ENCODE data around the gene ENTPD2. TPM values are rescaled to one million over a fixed set of nuclear protein-coding genes. Genes with fewer than 3 reads are reported as not detected.

Gene ENTPD2
- total and polyA plus RNA-seq, 2 donors (not counting 3 experiments of a cell fraction or from before 2014, with no cell fraction given) = not detected

GRCh38 chr9:137080260-137081122 lies 26.6 kb upstream of the ENTPD2 start:
- Histone ChIP-seq H3K27me3 (ENCODE audit: control insufficient read depth in 2 of 2, insufficient read depth in 2 of 2, low read length in 2 of 2) (no peaks in the 10 kb centered on the region), H3K9ac (replicated peaks; ENCODE audit: extremely low read depth, insufficient read depth, low read length) (no peak overlapping the region), H3K4me2 (ENCODE audit: insufficient read depth, low read length) (no peak overlapping the region), H3K4me1 (ENCODE audit: control insufficient read depth, extremely low read depth, insufficient read depth, low read length) (peaks cover 21% of the 10 kb centered on the region), H3K79me2 (ENCODE audit: control insufficient read depth, insufficient read depth, low read length) (peaks cover 6% of the 10 kb centered on the region), H3K27ac (ENCODE audit: insufficient read depth, low read depth, low read length) (no peak overlapping the region), H2AFZ (ENCODE audit: low read depth, low read length) (no peak overlapping the region), H3K36me3 (ENCODE audit: control insufficient read depth in 2 of 2, extremely low read depth in 1 of 2, insufficient read depth in 2 of 2, low read length in 2 of 2) (peaks cover 0 to 32% of the 10 kb centered on the region in 2 experiments), H3K4me3 (replicated peaks in 1 of 3; ENCODE audit: insufficient read depth in 1 of 3, low read depth in 1 of 3, low read length in 3 of 3) (no peak overlapping the region), H3K9me3 (replicated peaks; ENCODE audit: control insufficient read depth, insufficient read depth, low read length) (no peaks in the 10 kb centered on the region), H4K20me1 (replicated peaks; ENCODE audit: control insufficient read depth, extremely low read depth, insufficient read depth, low read length) (no peaks in the 10 kb centered on the region), H3K9me1 (replicated peaks; ENCODE audit: control insufficient read depth, extremely low read depth, insufficient read depth, low read length) (no peaks in the 10 kb centered on the region)
- dilution Hi-C loops (cut with MboI; ENCODE audit: extremely low pct_ligation_motif_present, low sequenced_read_pairs) = no loop called here
- TF ChIP-seq, protein P1, sequence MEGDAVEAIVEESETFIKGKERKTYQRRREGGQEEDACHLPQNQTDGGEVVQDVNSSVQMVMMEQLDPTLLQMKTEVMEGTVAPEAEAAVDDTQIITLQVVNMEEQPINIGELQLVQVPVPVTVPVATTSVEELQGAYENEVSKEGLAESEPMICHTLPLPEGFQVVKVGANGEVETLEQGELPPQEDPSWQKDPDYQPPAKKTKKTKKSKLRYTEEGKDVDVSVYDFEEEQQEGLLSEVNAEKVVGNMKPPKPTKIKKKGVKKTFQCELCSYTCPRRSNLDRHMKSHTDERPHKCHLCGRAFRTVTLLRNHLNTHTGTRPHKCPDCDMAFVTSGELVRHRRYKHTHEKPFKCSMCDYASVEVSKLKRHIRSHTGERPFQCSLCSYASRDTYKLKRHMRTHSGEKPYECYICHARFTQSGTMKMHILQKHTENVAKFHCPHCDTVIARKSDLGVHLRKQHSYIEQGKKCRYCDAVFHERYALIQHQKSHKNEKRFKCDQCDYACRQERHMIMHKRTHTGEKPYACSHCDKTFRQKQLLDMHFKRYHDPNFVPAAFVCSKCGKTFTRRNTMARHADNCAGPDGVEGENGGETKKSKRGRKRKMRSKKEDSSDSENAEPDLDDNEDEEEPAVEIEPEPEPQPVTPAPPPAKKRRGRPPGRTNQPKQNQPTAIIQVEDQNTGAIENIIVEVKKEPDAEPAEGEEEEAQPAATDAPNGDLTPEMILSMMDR (IDR thresholded peaks at IDR 0.05; ENCODE audit: extremely low read depth in 1 of 2, insufficient read depth in 1 of 2, low read depth in 1 of 2, low read length in 2 of 2) = no peak
- TF ChIP-seq POLR2AphosphoS5 (IDR thresholded peaks at IDR 0.05; ENCODE audit: insufficient read depth, low read depth, low read length) = no peak
- no peak for TF ChIP-seq GATA2 (IDR thresholded peaks at IDR 0.05; ENCODE audit: insufficient read depth, insufficient read length, low read depth, low read length)
- TF ChIP-seq MAX (IDR thresholded peaks at IDR 0.05; ENCODE audit: insufficient read depth, insufficient read length) = no peak
- no peak for TF ChIP-seq POLR2A (IDR thresholded peaks at IDR 0.05; ENCODE audit: low read depth, low read length)
- no peak for TF ChIP-seq FOS (IDR thresholded peaks at IDR 0.05; ENCODE audit: borderline replicate concordance, insufficient read depth, low read length)
- no peak for TF ChIP-seq JUN (IDR thresholded peaks at IDR 0.05; ENCODE audit: borderline replicate concordance, insufficient read depth, insufficient read length, low read depth)
- TF ChIP-seq EZH2 (IDR thresholded peaks at IDR 0.05; ENCODE audit: borderline replicate concordance, low read depth, low read length, severe bottlenecking) = no peak
- no peak for TF ChIP-seq MYC (IDR thresholded peaks at IDR 0.05; ENCODE audit: low read depth, low read length)
- no TSS peak for BruUV-seq (replicated peaks)
- no peak for DNase-seq (ENCODE audit: low read depth, low spot score)
- intact Hi-C loops (cut with micrococcal nuclease) = no loop called here
- CTCF ChIA-PET = no interaction called here
- POLR2A ChIA-PET = no interaction called here
- no peak for FAIRE-seq
